HG03045 (cell line): ENCODE measurements around the gene TOMT.

ENCODE experiments used
- ATAC-seq: cut with Tn5 transposase; IDR thresholded peaks from one replicate; pipeline ENCODE4 v1.9.1; 2021; ENCODE audit warnings: mild to moderate bottlenecking, moderate library complexity; ENCODE audit not compliant: unreplicated experiment

TOMT gene

GRCh38 chr11:72157131-72157530, 51.4 kb downstream of the TOMT start:
- ATAC-seq, result no peak
